Nephron progenitor cell (in vitro differentiated cells): ENCODE results near the gene ZNF516.

Experiments
- DNase-seq: peaks from one replicate; pipeline ENCODE4 v3.0.0; 2021
- H3K27ac Mint-ChIP-seq: 2 replicates; pipeline ENCODE4 v1.8.0; 2021; ENCODE audit warnings: mild to moderate bottlenecking, moderate library complexity, mixed read lengths
- H3K27me3 Mint-ChIP-seq: 2 replicates; pipeline ENCODE4 v1.8.0; 2021; ENCODE audit warnings: mild to moderate bottlenecking, low read depth, mixed read lengths; ENCODE audit not compliant: poor library complexity
- H3K36me3 Mint-ChIP-seq: 2 replicates; pipeline ENCODE4 v1.8.0; 2021; ENCODE audit warnings: low read depth, mixed read lengths
- H3K4me1 Mint-ChIP-seq: 2 replicates; pipeline ENCODE4 v1.8.0; 2021; ENCODE audit warnings: mixed read lengths
- H3K4me3 Mint-ChIP-seq: 2 replicates; pipeline ENCODE4 v1.8.0; 2021; ENCODE audit warnings: mild to moderate bottlenecking, moderate library complexity, mixed read lengths
- H3K9me3 Mint-ChIP-seq: 2 replicates; pipeline ENCODE4 v1.8.0; 2021; ENCODE audit warnings: mild to moderate bottlenecking, moderate library complexity, mixed read lengths
- TF ChIP-seq, protein P1 (sequence below): fragments of 200-600 bp; sonication (generic); IDR thresholded peaks from 2 replicates; pipeline ENCODE4 v1.5.0; 2021; ENCODE audit warnings: antibody characterized with exemption

ZNF516 gene

DNA sequence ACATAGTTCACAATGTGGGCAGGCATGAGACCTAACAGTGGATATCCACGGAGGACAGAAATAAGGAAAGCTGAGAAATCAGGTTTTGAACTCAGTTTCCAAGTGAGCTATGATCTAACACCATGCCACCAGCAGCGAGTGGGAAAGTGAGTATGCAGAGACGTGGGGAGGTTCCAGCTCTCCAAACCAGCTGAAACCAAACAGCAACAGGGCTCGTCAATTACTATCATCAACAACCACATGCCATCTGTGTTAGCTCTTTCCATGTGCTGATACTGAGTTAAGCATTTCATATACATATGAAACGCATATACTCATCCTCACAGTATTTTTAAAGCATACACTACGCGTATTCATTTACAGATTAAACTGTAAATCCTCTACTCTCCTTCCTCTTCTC is 172.4 kb downstream of the ZNF516 start:
- Mint-ChIP-seq H3K36me3 (no peaks in the 10 kb centered on the region), H3K9me3 (no peaks in the 10 kb centered on the region), H3K27ac (no peak overlapping the region), H3K4me1 (no peaks in the 10 kb centered on the region), H3K4me3 (no peak overlapping the region), H3K27me3 (peaks cover 3% of the 10 kb centered on the region)
- TF ChIP-seq, protein P1, sequence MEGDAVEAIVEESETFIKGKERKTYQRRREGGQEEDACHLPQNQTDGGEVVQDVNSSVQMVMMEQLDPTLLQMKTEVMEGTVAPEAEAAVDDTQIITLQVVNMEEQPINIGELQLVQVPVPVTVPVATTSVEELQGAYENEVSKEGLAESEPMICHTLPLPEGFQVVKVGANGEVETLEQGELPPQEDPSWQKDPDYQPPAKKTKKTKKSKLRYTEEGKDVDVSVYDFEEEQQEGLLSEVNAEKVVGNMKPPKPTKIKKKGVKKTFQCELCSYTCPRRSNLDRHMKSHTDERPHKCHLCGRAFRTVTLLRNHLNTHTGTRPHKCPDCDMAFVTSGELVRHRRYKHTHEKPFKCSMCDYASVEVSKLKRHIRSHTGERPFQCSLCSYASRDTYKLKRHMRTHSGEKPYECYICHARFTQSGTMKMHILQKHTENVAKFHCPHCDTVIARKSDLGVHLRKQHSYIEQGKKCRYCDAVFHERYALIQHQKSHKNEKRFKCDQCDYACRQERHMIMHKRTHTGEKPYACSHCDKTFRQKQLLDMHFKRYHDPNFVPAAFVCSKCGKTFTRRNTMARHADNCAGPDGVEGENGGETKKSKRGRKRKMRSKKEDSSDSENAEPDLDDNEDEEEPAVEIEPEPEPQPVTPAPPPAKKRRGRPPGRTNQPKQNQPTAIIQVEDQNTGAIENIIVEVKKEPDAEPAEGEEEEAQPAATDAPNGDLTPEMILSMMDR, result no peak
- DNase-seq, result no peak

DNA sequence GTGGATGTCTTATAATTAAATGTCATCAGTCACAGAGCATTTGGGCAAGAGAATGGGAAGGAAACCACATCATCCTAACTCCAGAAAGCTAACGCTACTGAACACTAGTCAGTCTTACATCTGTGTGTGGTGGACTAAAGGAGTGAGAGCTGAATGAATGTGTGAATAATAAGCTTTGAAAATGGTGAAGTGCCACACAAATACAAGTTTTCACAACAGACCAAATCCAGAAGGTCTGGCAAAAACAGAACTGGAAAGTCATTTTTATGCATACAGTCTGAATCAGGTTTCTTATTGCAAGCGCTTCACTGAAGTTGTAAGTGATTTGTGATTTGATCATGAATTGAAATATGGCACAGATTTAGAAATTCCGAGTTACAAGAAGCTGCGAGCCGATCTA is 175.7 kb downstream of the ZNF516 start:
- TF ChIP-seq, protein P1, result no peak
- H3K9me3 Mint-ChIP-seq, result no peaks in the 10 kb centered on the region
- no peak for DNase-seq
- no peak overlapping the region for H3K27ac Mint-ChIP-seq
- H3K27me3 Mint-ChIP-seq, result peaks cover 4% of the 10 kb centered on the region
- no peak overlapping the region for H3K4me3 Mint-ChIP-seq
- H3K4me1 Mint-ChIP-seq, result peaks cover 6% of the 10 kb centered on the region
- no peaks in the 10 kb centered on the region for H3K36me3 Mint-ChIP-seq

DNA sequence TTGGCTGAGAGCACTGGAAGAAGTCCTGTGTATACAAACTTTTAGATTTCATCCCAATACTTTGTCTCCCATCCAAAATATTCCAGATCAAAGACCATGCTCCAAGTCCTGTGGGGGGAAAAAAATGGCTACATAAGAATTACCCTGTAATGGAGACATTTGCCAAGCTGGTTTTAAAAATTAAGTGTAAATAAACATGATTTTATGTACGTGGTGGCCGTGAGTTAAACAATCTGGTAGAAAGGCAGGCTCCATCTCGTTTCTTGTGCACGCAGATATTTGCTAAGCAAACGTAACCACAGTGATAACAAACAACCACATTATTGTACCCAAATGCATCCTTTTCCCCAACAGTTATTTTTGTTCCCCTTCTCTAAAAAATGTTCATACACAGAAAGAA is 176.4 kb downstream of the ZNF516 start:
- DNase-seq, result no peak
- Mint-ChIP-seq H3K4me1 (peaks cover 13% of the 10 kb centered on the region), H3K27ac (no peak overlapping the region), H3K4me3 (no peak overlapping the region), H3K27me3 (peaks cover 4% of the 10 kb centered on the region), H3K9me3 (no peaks in the 10 kb centered on the region), H3K36me3 (no peaks in the 10 kb centered on the region)
- TF ChIP-seq, protein P1, result no peak

DNA sequence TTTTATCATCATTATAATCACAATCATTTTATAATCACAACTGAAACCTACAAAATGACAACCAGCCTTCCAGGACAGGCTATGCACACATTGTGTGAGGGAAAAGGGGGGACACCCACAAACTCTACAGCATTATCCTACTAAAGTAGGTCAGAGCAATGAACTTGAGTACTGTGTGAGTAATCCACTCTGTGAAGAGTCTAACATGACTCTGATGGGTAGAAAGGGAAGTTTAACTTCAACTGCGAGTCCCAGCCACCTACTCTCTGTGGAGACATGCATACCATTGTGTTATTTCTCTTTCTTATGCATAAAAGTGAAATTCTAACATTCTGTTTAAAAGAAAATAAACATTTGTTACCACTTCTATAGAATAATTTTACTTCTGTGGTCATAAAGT is 177.9 kb downstream of the ZNF516 start:
- Mint-ChIP-seq H3K4me3 (no peak overlapping the region), H3K27ac (no peak overlapping the region), H3K9me3 (no peaks in the 10 kb centered on the region), H3K4me1 (peaks cover 14% of the 10 kb centered on the region), H3K27me3 (peaks cover 7% of the 10 kb centered on the region), H3K36me3 (no peaks in the 10 kb centered on the region)
- DNase-seq, result no peak
- TF ChIP-seq, protein P1, result no peak

DNA sequence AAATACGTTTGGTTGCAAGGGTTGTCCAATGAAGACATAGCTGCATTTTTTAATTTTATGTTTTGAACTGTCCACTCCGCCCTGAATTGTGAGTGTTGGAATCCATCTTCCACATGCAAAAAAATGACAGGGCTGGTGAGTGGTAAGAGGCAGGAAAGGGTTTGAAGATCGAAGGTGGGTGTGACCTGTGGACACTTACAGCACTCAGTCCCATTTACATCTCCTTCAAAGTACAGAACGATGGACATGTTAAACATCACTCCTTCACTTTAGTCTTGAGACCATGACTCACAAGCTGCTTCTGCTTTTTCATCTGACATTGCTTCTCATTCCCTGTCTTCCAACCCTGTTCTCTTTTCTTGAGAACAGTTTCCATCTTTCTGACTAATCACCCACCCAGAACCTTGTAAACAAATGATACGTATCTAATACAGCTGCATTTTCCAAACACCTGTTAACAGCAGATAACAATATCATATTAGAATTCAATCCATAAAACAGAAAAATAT is 179.3 kb downstream of the ZNF516 start:
- H3K9me3 Mint-ChIP-seq, result no peaks in the 10 kb centered on the region
- DNase-seq, result no peak
- TF ChIP-seq, protein P1, result no peak

DNA sequence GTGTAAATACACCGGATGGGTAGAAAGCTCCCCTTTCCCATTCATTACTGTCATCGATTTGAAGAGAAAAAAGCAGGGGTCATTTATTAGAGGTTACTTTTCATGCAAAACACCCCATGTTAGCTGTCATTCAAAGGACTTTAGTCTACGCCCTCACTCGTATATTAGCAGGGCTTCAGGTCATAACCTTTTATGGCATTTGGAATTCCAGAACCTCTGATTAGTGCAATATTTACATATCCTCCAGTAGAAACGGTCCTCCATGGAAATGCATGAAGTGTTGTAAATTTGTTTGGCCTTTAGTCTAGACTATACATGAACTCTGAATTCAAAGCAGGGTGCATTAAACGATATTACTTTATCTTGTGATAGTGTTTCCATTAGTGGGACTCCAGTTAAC is 180.5 kb downstream of the ZNF516 start:
- DNase-seq, result no peak
- Mint-ChIP-seq H3K4me3 (no peak overlapping the region), H3K4me1 (peaks cover 14% of the 10 kb centered on the region), H3K36me3 (no peaks in the 10 kb centered on the region), H3K27me3 (peaks cover 7% of the 10 kb centered on the region), H3K27ac (no peak overlapping the region), H3K9me3 (no peaks in the 10 kb centered on the region)
- TF ChIP-seq, protein P1, result no peak

More for the DNA sequence above, 179.3 kb downstream of the ZNF516 start:
- Mint-ChIP-seq H3K27ac (no peak overlapping the region), H3K27me3 (peaks cover 7% of the 10 kb centered on the region), H3K4me1 (peaks cover 14% of the 10 kb centered on the region), H3K4me3 (no peak overlapping the region), H3K36me3 (no peaks in the 10 kb centered on the region)
